Loucy (cell line): ENCODE data around the gene MGMT.

Experiments
- H2AFZ ChIP-seq: fragments of 200-600 bp; sonication (generic); 2 replicates; pipeline ENCODE4 v1.6.0; 2016; ENCODE audit warnings: antibody characterized with exemption, mild to moderate bottlenecking, low read length, moderate library complexity
- H3F3A ChIP-seq: fragments of 200-600 bp; 2 replicates; pipeline ENCODE4 v1.6.0; 2016; ENCODE audit warnings: antibody characterized with exemption, low read depth, mild to moderate bottlenecking
- H3K27me3 ChIP-seq: fragments of 200-600 bp; sonication (generic); 2 replicates; pipeline ENCODE4 v1.6.1; 2014; ENCODE audit warnings: low read length, mild to moderate bottlenecking; ENCODE audit not compliant: insufficient read depth, poor library complexity, severe bottlenecking
- H3K36me3 ChIP-seq: fragments of 200-600 bp; sonication (generic); 2 replicates; pipeline ENCODE4 v1.6.1; 2016; ENCODE audit warnings: low read length; ENCODE audit not compliant: insufficient read depth
- H3K4me1 ChIP-seq: fragments of 200-600 bp; sonication (generic); 2 replicates; pipeline ENCODE4 v1.5.1; 2014; ENCODE audit warnings: low read length, mild to moderate bottlenecking; ENCODE audit not compliant: insufficient read depth, poor library complexity, severe bottlenecking
- H3K4me2 ChIP-seq: fragments of 200-600 bp; sonication (generic); 2 replicates; pipeline ENCODE4 v1.6.0; 2014; ENCODE audit warnings: antibody characterized with exemption, low read length, low read depth, mild to moderate bottlenecking; ENCODE audit not compliant: poor library complexity, severe bottlenecking
- H3K4me3 ChIP-seq: fragments of 200-600 bp; sonication (generic); 2 replicates; pipeline ENCODE4 v1.5.1; 2014; ENCODE audit warnings: low read length, mild to moderate bottlenecking, mixed read lengths; ENCODE audit not compliant: poor library complexity, severe bottlenecking
- H3K79me2 ChIP-seq: fragments of 200-600 bp; sonication (generic); 2 replicates; pipeline ENCODE4 v1.6.1; 2014; ENCODE audit warnings: low read length; ENCODE audit not compliant: insufficient read depth
- H3K9ac ChIP-seq: fragments of 200-600 bp; sonication (generic); 2 replicates; pipeline ENCODE4 v1.6.0; 2014; ENCODE audit warnings: mild to moderate bottlenecking, low read depth, low read length, moderate library complexity; ENCODE audit not compliant: poor library complexity, severe bottlenecking
- H3K9me2 ChIP-seq: fragments of 200-600 bp; sonication (generic); replicated peaks from 2 replicates; pipeline ENCODE4 v1.6.1; 2016; ENCODE audit warnings: low read depth, low read length, mixed read lengths
- H3K9me3 ChIP-seq: fragments of 200-600 bp; sonication (generic); 2 replicates; pipeline ENCODE4 v1.6.1; 2014; ENCODE audit warnings: mild to moderate bottlenecking, antibody characterized with exemption, low read length, low read depth; ENCODE audit not compliant: insufficient read depth
- H4K20me1 ChIP-seq: fragments of 200-600 bp; sonication (generic); 2 replicates; pipeline ENCODE4 v1.6.0; 2014; ENCODE audit warnings: antibody characterized with exemption, low read length, mild to moderate bottlenecking; ENCODE audit not compliant: insufficient read depth, poor library complexity, severe bottlenecking
- CTCF ChIP-seq: fragments of 200-600 bp; sonication (generic); conservative IDR thresholded peaks from 2 replicates; pipeline ENCODE4 v1.5.1; 2014; ENCODE audit warnings: mild to moderate bottlenecking, antibody characterized with exemption, low read length
- EZH2phosphoT487 ChIP-seq: fragments of 200-600 bp; IDR thresholded peaks from 2 replicates; pipeline ENCODE4 v1.6.1; 2018; ENCODE audit warnings: antibody characterized with exemption, mild to moderate bottlenecking, moderate library complexity, borderline replicate concordance

MGMT gene

DNA sequence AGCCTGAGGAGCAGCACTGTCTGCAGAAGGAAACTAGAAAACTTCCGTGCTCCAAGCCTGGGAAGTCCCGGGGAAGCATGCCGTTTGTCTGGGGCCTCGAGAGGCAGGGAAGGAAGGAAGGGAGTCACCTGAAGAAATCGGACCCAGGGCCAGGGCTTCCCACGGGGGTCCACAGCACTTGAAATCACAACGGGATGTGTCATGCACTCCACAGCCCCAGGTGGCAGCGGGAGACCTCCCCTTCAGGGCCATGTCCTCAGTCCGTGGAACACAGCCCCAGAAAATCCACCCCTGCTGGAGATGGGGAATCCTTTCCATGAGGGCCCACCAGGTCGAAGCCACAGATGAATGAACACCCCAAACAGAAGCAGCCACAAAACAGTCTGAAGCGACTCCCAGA, 239.5 kb downstream of the MGMT start:
- H3K9me3 ChIP-seq: no peaks in the 10 kb centered on the region
- H2AFZ ChIP-seq: no peak overlapping the region
- no peaks in the 10 kb centered on the region for H3K9me2 ChIP-seq
- H4K20me1 ChIP-seq: no peaks in the 10 kb centered on the region
- H3K27me3 ChIP-seq: no peaks in the 10 kb centered on the region
- TF ChIP-seq CTCF (no peak), EZH2phosphoT487 (no peak)
- no peaks in the 10 kb centered on the region for H3F3A ChIP-seq
- H3K4me2 ChIP-seq: no peak overlapping the region
- peaks cover 14% of the 10 kb centered on the region for H3K4me1 ChIP-seq
- no peaks in the 10 kb centered on the region for H3K79me2 ChIP-seq
- no peak overlapping the region for H3K9ac ChIP-seq
- no peaks in the 10 kb centered on the region for H3K36me3 ChIP-seq
- no peak overlapping the region for H3K4me3 ChIP-seq

DNA sequence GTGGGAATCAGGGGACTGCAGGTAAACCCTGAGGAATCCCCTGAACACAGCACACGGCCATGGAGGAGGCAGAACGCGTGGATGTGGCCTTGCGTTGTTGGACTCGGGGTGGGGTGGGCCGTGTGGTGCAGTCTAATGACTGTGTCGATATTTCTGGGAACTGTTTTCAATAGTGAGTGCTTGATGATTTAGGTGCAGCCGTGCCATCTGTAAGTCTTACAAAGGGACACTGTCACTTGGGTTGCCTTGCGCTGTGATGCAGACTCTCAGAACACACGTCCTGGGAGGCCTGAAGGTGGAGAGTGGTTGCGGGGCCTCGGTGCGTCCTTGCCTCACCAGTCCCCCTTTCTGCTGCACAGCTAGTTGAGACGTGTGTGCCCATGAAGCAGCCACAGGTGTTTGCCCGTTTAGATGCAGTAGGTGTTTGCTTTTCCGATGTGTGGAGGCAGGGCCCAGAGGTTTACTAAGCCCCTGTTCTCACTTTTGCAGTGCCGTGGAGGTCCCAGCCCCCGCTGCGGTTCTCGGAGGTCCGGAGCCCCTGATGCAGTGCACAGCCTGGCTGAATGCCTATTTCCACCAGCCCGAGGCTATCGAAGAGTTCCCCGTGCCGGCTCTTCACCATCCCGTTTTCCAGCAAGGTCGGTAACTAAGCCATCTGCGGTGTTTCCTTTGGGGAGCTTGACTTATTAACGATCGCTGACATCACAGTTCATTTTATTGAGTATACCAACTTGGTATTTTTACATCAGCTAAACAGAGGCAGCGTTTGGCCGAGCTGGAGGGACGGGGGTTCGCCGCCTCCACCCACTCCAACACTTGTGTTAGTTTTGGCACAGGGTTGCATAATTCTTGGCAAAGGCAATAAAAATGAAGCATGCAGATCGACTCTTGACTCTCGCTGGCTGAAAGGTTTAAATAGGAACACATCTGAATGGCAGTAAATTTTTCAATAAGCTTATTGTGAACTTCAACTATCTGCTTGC, 240.7 kb downstream of the MGMT start:
- no peaks in the 10 kb centered on the region for H3K27me3 ChIP-seq
- H3K9me2 ChIP-seq: no peaks in the 10 kb centered on the region
- no peak overlapping the region for H3K4me3 ChIP-seq
- H3K9me3 ChIP-seq: no peaks in the 10 kb centered on the region
- H4K20me1 ChIP-seq: no peaks in the 10 kb centered on the region
- no peaks in the 10 kb centered on the region for H3F3A ChIP-seq
- H3K9ac ChIP-seq: no peak overlapping the region
- no peaks in the 10 kb centered on the region for H3K36me3 ChIP-seq
- no peaks in the 10 kb centered on the region for H3K79me2 ChIP-seq
- H3K4me2 ChIP-seq: no peak overlapping the region
- TF ChIP-seq EZH2phosphoT487 (no peak), CTCF (no peak)
- H3K4me1 ChIP-seq: peaks cover 14% of the 10 kb centered on the region
- H2AFZ ChIP-seq: no peak overlapping the region

DNA sequence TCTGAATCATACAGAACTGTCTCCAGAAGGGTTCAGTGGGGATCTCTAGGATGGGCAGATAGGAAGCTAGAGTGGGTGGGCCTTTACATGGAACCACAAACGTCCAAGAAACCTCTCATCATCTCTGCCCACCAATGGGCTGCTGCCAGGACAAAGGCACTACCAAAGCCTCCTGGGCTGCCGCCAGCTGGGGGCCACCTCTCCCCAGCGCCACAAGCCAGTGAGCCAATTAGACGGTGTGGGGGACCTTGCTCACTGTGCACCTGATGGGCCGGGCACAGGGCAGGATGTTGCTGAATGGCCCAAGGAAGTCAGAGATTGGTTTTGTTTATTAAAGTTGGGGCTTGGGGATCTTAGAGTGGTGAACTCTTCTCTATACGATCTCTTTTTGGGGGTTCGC, 242.1 kb downstream of the MGMT start:
- TF ChIP-seq EZH2phosphoT487 (no peak), CTCF (no peak)
- Histone ChIP-seq H3K9me3 (no peaks in the 10 kb centered on the region), H3K4me2 (no peak overlapping the region), H3K4me3 (no peak overlapping the region), H3K27me3 (no peaks in the 10 kb centered on the region), H3K36me3 (no peaks in the 10 kb centered on the region), H3F3A (no peaks in the 10 kb centered on the region), H3K9me2 (no peaks in the 10 kb centered on the region), H3K79me2 (no peaks in the 10 kb centered on the region), H3K9ac (no peak overlapping the region), H4K20me1 (no peaks in the 10 kb centered on the region), H2AFZ (no peak overlapping the region), H3K4me1 (peaks cover 4% of the 10 kb centered on the region)
